Natural killer cell (primary cell): ENCODE results near the gene RFPL1. TPM values are rescaled to one million over a fixed set of nuclear protein-coding genes. Genes with fewer than 3 reads are reported as not detected.

ENCODE experiments used
- ATAC-seq, 3 donors: fragments of 150-1000 bp in 2 of 3; fragments of 200-7000 bp in 1 of 3; cut with Tn5 transposase; 1 replicate in 1 of 3; 2 replicates in 2 of 3; pipeline ENCODE4 v1.10.0; 2021; ENCODE audit warnings: mild to moderate bottlenecking in 2 of 3, moderate library complexity in 2 of 3
- DNase-seq, 2 donors: peaks; one replicate each; pipeline versions ENCODE4 v3.0.0 to v3.0.0-alpha.2; 2013 to 2021; ENCODE audit warnings: mixed read lengths in 1 of 2
- H3K27ac ChIP-seq: one replicate; pipeline ENCODE4 v1.5.1; 2013; ENCODE audit warnings: mild to moderate bottlenecking, low read length
- H3K27me3 ChIP-seq: one replicate; pipeline ENCODE4 v1.6.1; 2013; ENCODE audit warnings: low read length; ENCODE audit not compliant: control insufficient read depth, insufficient read depth
- H3K36me3 ChIP-seq: one replicate; pipeline ENCODE4 v1.6.1; 2013; ENCODE audit warnings: low read length; ENCODE audit not compliant: control insufficient read depth, insufficient read depth
- H3K4me1 ChIP-seq: one replicate; pipeline ENCODE4 v1.6.1; 2013; ENCODE audit warnings: low read length; ENCODE audit not compliant: control insufficient read depth, insufficient read depth
- H3K4me3 ChIP-seq: one replicate; pipeline ENCODE4 v1.5.1; 2013; ENCODE audit warnings: low read length
- H3K9me3 ChIP-seq: one replicate; pipeline ENCODE4 v1.6.1; 2013; ENCODE audit warnings: low read length; ENCODE audit not compliant: control insufficient read depth, insufficient read depth
- H3K27ac Mint-ChIP-seq, 2 donors: one replicate each; pipeline ENCODE4 v1.8.0; 2022; ENCODE audit warnings: mild to moderate bottlenecking in 2 of 2, mixed read lengths in 2 of 2, moderate library complexity in 1 of 2
- H3K27me3 Mint-ChIP-seq, 2 donors: one replicate each; pipeline ENCODE4 v1.8.0; 2022; ENCODE audit warnings: low read depth in 2 of 2, mixed read lengths in 2 of 2
- H3K36me3 Mint-ChIP-seq: one replicate; pipeline ENCODE4 v1.8.0; 2022; ENCODE audit warnings: mixed read lengths
- H3K4me1 Mint-ChIP-seq, 2 donors: one replicate each; pipeline ENCODE4 v1.8.0; 2022; ENCODE audit warnings: mixed read lengths in 2 of 2
- H3K4me3 Mint-ChIP-seq: one replicate; pipeline ENCODE4 v1.8.0; 2022; ENCODE audit warnings: mild to moderate bottlenecking, moderate library complexity, mixed read lengths
- H3K9me3 Mint-ChIP-seq, 2 donors: one replicate each; pipeline ENCODE4 v1.8.0; 2022; ENCODE audit warnings: mixed read lengths in 2 of 2
- WGBS: methylation state at CpG from one replicate; pipeline ENCODE4 v1.1.7; 2013; ENCODE audit warnings: missing lambda C conversion rate; ENCODE audit not compliant: insufficient coverage; 5-methylcytosine and 5-hydroxymethylcytosine counted together
- intact Hi-C: fragments of 100-400 bp; cut with micrococcal nuclease; formaldehyde crosslinking; loops from one replicate; pipeline ENCODE4 v1.14.2; 2022
- total RNA-seq, 4 donors: library from RNA; stranded (reverse); fragments of 120-200 nt in 1 of 4; gene quantifications; one replicate each; pipeline versions ENCODE4 v1.2.3 to v1.2.4, GENCODE V29; 2013 to 2022
- TF ChIP-seq, protein P1 (sequence below): fragments of 200-600 bp; IDR thresholded peaks from one replicate; pipeline ENCODE4 v1.8.0; 2022; ENCODE audit warnings: antibody characterized with exemption

Gene RFPL1
- total RNA-seq, 3 donors from 2014 or later (not counting 1 experiment from before 2014, with no cell fraction given) = not detected

- H3K27ac Mint-ChIP-seq = no peak overlapping the region
- peaks cover 10% of the 10 kb centered on the region for H3K4me1 ChIP-seq
- no peak overlapping the region for H3K27ac ChIP-seq
- H3K4me1 Mint-ChIP-seq = peaks cover 0 to 12% of the 10 kb centered on the region in 2 donors
- H3K36me3 Mint-ChIP-seq = no peaks in the 10 kb centered on the region
- H3K9me3 Mint-ChIP-seq = no peaks in the 10 kb centered on the region
- no peaks in the 10 kb centered on the region for H3K36me3 ChIP-seq
- 69% methylated on average over 2 of the region's 2 CpGs for WGBS
- intact Hi-C loops = no loop called here
- H3K9me3 ChIP-seq = no peaks in the 10 kb centered on the region
- H3K4me3 ChIP-seq = no peak overlapping the region
- no peak overlapping the region for H3K4me3 Mint-ChIP-seq
- no peaks in the 10 kb centered on the region for H3K27me3 Mint-ChIP-seq
- ATAC-seq = no peak
- no peaks in the 10 kb centered on the region for H3K27me3 ChIP-seq
- TF ChIP-seq, protein P1, sequence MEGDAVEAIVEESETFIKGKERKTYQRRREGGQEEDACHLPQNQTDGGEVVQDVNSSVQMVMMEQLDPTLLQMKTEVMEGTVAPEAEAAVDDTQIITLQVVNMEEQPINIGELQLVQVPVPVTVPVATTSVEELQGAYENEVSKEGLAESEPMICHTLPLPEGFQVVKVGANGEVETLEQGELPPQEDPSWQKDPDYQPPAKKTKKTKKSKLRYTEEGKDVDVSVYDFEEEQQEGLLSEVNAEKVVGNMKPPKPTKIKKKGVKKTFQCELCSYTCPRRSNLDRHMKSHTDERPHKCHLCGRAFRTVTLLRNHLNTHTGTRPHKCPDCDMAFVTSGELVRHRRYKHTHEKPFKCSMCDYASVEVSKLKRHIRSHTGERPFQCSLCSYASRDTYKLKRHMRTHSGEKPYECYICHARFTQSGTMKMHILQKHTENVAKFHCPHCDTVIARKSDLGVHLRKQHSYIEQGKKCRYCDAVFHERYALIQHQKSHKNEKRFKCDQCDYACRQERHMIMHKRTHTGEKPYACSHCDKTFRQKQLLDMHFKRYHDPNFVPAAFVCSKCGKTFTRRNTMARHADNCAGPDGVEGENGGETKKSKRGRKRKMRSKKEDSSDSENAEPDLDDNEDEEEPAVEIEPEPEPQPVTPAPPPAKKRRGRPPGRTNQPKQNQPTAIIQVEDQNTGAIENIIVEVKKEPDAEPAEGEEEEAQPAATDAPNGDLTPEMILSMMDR = no peak
- no peak for DNase-seq
These were observed 45.3 kb upstream of the RFPL1 start for GRCh38 chr22:29393019-29393608.

DNA sequence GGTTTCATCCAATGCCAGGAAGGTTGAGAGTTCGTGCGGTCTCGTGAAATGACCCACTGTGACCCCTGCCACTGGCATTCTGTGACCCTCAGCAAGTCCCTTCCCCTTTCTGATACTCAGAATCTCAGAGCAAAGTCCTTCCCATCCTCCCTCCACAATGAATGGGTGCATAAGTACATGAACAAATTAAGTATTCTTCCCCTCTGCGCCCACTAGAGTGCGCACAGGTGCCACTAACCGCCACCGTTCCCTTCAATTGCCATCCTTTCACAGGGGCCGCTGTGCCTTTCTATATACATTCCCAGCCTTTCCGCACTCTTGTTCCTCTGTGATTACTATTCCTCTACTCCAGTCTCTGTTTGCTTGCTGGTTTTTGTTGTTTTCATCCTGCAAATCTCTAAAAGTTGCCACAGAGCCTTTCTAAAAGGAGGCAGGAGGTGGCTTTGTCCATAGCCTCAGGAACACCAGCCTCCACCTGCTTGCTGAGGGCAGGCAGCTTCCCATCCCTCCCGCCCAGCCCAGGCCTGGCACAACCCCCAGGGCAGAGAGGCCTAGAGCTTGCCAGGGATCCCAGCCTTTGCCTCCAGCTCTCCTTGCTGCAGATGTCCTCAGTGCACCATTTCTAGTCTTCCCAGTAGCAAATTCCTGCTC lies 43.3 kb upstream of the RFPL1 start:
- 16% methylated on average over 10 of the region's 10 CpGs for WGBS
- Mint-ChIP-seq H3K4me3 (no peak overlapping the region), H3K27ac (no peak overlapping the region)

DNA sequence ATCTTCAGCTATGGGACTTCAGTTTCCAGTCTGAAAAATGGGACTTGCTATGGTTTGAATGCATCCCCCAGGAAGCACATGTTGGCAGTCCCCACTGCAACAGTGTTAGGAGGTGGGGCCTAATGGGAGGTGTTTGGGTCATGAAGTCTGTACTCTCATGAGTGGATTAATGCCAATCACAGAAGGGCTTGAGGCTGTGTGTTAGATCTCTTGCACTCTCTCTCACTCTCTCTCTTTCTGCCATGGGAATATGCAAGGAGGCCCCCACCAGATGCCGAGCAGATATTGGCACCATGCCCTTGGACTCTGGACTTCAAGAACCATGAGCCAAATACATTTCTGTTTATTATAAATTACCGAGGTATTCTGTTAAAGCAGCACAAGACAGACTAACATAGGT lies 42.3 kb upstream of the RFPL1 start:
- Mint-ChIP-seq H3K36me3 (no peaks in the 10 kb centered on the region), H3K4me3 (no peak overlapping the region), H3K4me1 (peaks cover 0 to 7% of the 10 kb centered on the region in 2 donors), H3K27me3 (peaks cover 4 to 7% of the 10 kb centered on the region in 2 donors), H3K9me3 (no peaks in the 10 kb centered on the region), H3K27ac (no peak overlapping the region)
- Histone ChIP-seq H3K36me3 (no peaks in the 10 kb centered on the region), H3K27me3 (no peaks in the 10 kb centered on the region), H3K27ac (no peak overlapping the region), H3K4me3 (no peak overlapping the region), H3K9me3 (no peaks in the 10 kb centered on the region), H3K4me1 (peaks cover 2% of the 10 kb centered on the region)
- ATAC-seq (no peak), DNase-seq (no peak)
- WGBS = 92% methylated on average over 1 of the region's 2 CpGs
- intact Hi-C loops = no loop called here
- TF ChIP-seq, protein P1 = no peak

More for the DNA sequence above, 43.3 kb upstream of the RFPL1 start:
- peak; percentile 84 to 100 (median 99) for ATAC-seq
- H3K4me1 Mint-ChIP-seq = peaks cover 0 to 7% of the 10 kb centered on the region in 2 donors
- no peaks in the 10 kb centered on the region for H3K27me3 Mint-ChIP-seq
- intact Hi-C loops = loop anchor here (1.0 kb wide), 1 partner anchor 129 kb away; no protein-coding TSS in a partner anchor
- H3K27ac ChIP-seq = no peak overlapping the region
- TF ChIP-seq, protein P1 = peak; percentile 80
- peaks cover 2% of the 10 kb centered on the region for H3K4me1 ChIP-seq
- DNase-seq = peak; percentile 54 to 86
- no peak overlapping the region for H3K4me3 ChIP-seq
- H3K36me3 ChIP-seq = no peaks in the 10 kb centered on the region
- H3K9me3 Mint-ChIP-seq = no peaks in the 10 kb centered on the region
- H3K36me3 Mint-ChIP-seq = no peaks in the 10 kb centered on the region
- no peaks in the 10 kb centered on the region for H3K27me3 ChIP-seq
- no peaks in the 10 kb centered on the region for H3K9me3 ChIP-seq
